HG03575 (cell line): Measurements from ENCODE around the gene SUPT20H.
A peak's percentile ranks its signal among the peaks of the same experiment; 100 is the strongest.

ENCODE experiments used
- ATAC-seq: cut with Tn5 transposase; IDR thresholded peaks from one replicate; pipeline ENCODE4 v1.9.1; 2021; ENCODE audit not compliant: unreplicated experiment, insufficient number of reproducible peaks, low FRiP score; ENCODE audit errors: extremely low read depth

Gene SUPT20H

GRCh38 chr13:37058910-37059847, at the start of gene SUPT20H:
TSS of gene SUPT20H (minus strand) at chr13:37059688. CDS start at chr13:37051490, 8,198 bp downstream.
- peak; percentile 60 for ATAC-seq

- no peak for ATAC-seq
These were observed 49.7 kb upstream of the SUPT20H start for GRCh38 chr13:37109051-37109678.

DNA sequence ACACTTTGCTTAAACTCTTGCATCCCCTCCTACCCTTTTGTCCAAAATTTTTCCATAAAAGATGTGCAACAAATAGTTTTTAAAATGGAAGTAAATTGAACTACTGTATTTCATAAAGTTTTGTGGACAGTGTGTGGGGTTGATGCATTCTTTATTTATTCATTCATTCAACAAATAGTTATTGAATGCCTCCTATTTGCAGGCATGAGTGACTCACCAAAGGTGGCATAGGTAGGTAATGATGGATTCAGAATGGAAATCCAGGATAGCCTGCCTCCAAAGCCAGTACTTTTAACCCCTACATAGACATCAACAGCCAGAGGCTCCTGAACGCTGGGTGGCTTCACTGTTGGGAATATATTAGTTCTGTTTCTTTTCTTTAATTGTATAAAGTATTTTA, 48.4 kb upstream of the SUPT20H start:
- no peak for ATAC-seq

DNA sequence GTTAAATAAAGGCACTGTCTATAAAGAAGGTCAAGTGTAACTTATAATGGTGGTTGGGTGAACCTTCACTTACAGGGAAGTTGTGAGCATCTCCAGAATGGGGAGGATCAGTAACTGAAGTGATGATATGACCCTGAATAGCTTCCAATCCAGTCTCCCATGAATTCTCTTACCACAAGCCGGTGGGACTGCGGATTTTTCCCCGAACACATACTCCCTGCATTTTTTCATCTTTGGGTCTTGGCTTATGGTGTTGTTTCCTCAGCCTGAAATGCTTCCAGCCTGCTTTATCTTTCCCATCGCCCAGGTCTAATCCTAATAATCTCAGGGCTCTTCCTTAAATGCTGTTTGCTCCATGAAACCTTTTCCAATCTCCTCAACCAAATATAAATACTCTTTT, 48.0 kb upstream of the SUPT20H start:
- ATAC-seq, result no peak

GRCh38 chr13:37106642-37107041, 47.2 kb upstream of the SUPT20H start:
- ATAC-seq, result no peak

DNA sequence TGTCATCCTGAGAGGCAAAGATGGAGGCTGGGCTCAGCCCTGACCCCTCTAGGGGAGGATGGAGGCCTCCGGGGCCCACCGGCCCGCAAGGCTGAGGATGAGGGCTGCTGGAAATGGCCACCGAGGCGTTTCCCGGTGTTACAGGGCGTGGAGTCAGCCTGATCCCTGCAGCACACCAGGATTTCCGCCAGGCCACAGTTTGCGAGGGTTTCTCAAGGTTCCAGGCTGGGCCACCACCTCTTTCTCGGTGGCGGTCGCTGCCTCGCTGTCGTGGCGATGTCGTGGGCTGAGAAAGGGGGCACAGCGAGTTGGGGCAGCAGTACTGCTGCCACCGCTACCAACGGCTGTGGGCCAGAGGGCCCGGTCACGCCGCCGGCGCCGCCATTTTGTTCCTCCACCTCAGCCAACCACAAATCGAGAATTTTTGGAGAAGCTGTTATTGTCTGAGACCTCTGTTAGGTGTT, 45.8 kb upstream of the SUPT20H start, which contains the start of gene CSNK1A1L:
Gene CSNK1A1L (minus strand): TSS at position 414 of the 464 bp plus-strand sequence. CDS start 408 bp downstream, at position 6.
- ATAC-seq, result no peak

DNA sequence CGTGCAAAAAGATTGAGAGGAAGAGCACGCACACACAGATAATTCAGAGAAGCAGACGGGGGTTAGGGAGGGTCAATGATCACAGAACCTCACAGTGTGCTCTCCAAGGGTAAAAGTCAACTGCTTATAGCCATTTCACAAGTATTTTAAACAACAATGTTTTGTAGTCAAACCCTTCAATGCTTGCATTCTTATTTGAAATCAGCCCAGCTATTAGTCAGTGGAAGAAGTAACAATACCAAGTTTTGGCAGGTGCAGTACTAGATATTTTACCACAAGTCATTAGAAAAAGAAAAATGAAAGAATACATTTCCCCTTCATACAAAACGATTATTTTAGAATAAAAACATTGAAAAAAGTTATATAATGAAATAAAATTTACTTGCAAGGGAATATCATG, 43.4 kb upstream of the SUPT20H start:
- ATAC-seq, result no peak

DNA sequence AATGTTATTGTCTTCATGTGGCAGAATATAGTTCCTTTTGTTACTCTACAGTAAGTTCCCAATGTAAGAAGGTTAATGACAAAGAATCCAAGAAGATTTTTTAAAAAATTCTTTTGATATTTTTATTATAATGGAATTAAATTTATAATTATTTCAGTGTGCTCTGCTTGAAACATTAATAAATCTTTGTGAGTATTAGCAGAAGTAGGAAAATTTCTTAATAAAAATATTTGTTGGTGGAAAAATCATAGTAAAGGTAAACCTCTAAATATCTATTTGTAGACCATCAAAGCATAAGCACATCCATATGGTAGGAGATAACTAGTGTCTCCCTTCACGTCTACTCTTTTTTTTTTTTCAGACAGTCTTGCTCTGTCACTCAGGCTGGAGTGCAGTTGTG, 41.7 kb upstream of the SUPT20H start:
- no peak for ATAC-seq

GRCh38 chr13:37100731-37101130, 41.2 kb upstream of the SUPT20H start:
- ATAC-seq, result no peak

- no peak for ATAC-seq
These were observed 37.6 kb upstream of the SUPT20H start for GRCh38 chr13:37097076-37097475.

DNA sequence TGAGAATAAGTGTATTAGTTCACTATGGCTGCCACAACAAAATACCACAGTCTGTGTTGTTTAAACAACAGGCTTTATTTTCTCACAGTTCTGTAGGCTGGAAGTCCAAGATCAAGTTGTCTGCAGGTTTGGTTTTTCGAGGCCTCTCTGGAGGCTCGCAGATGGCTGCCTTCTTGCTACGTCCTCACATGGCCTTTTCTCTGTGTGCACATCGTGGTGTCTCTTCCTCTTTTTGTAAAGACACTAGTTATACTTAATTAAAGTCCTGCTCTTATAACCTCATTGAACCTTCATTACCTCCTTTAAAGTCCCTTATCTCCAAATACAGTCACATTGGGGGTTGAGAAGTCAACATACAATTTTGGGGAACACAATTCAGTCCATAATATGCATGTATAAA, 35.4 kb upstream of the SUPT20H start:
- no peak for ATAC-seq

- no peak for ATAC-seq
These were observed 34.6 kb upstream of the SUPT20H start for GRCh38 chr13:37094099-37094498.

DNA sequence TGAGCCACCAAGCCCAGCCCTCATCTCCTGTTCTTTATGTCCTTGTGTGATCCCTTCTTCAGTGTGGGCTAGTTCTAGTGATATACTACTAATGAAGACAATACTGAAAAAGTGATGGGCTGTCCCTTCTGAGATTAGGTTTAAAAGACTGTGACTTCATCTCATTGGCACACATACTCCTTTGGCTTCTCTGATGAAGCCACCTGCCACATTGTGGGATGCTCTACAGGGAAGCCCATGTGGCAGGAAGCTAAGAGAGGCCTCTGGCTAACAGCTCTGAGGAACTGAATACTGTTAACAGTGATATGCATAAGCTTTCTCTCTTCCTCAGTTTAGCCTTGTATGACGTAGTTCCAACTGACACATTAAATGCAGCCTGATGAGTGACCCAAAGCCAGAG, 32.3 kb upstream of the SUPT20H start:
- ATAC-seq, result no peak

DNA sequence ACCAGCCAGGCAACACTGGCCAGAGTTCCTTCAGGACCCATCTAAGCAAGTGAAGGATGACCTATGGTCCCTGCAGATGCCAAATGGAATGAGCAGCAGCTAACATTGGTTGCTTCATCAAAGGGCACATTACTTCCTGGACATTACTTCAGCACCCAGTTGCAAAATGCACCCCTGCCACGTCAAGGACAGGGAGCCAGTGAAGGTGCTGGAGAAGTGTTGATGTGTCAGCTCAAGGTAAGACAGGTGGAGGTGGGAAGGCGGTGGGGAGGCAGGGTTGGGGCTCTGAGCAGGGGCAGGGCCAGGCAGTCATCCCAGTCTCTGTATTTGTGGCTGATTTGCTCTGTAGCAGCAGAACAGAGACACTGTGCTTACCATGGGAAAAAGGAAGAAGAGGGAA, 31.4 kb upstream of the SUPT20H start:
- ATAC-seq, result no peak

GRCh38 chr13:37089495-37089894, 30.0 kb upstream of the SUPT20H start:
- ATAC-seq, result no peak

- ATAC-seq, result no peak
These were observed 28.0 kb upstream of the SUPT20H start for GRCh38 chr13:37087486-37087885.

GRCh38 chr13:37085606-37086005, 26.1 kb upstream of the SUPT20H start:
- no peak for ATAC-seq

DNA sequence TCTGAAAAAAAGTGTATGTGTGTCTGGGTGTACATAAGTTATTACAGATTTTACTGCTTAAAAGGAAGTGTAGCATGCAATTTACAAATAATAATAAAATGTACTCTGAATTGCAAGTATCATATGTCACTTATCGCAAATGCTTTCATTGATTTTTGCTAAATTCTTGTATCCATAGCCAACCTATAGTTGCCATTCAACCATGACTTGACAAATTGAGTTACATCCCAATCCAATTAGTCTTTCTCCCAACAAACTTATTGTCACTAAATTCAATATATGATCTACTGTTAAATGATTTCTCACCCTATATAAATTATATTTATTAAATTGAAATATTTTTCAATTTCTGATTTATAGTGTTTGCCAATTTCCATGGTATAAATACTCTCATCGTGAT, 17.3 kb upstream of the SUPT20H start:
- no peak for ATAC-seq

DNA sequence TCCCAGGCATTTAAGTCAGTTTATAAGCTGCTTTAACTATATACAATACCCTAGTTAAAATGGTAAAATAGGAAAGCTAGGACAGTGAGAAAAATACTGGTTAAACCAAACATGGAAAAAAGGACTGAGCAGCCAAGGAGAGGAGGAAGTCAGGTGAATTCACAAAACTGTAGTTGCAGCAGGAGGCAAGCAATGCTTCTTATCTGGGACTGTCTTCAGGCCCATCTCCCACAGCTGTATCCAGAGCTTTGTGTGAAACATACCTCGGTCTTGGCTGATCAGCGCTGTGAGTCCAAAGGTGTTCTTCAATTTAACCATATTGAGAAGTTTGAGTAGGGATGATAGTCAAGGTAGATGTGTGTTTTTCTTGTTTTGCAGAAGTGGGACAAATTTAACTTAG, 15.7 kb upstream of the SUPT20H start:
- no peak for ATAC-seq

GRCh38 chr13:37074703-37075102, 15.2 kb upstream of the SUPT20H start:
- ATAC-seq, result no peak
